Brain microvascular endothelial cell (primary cell): ENCODE results near the gene TARS2.

Source experiments
- DNase-seq: peaks from one replicate; pipeline ENCODE4 v3.0.0-alpha.2; 2020
- H3K27ac ChIP-seq: fragments of 250-450 bp; sonication (Bioruptor Pico); 2 replicates; pipeline ENCODE4 v1.5.1; 2020; ENCODE audit warnings: mild to moderate bottlenecking, moderate library complexity
- H3K27me3 ChIP-seq: fragments of 250-450 bp; sonication (Bioruptor Pico); replicated peaks from 2 replicates; pipeline ENCODE4 v1.5.1; 2020; ENCODE audit warnings: mild to moderate bottlenecking
- H3K36me3 ChIP-seq: fragments of 250-450 bp; sonication (Bioruptor Pico); replicated peaks from 2 replicates; pipeline ENCODE4 v1.5.1; 2020; ENCODE audit warnings: mild to moderate bottlenecking
- H3K4me3 ChIP-seq: 2 replicates; pipeline ENCODE4 v1.5.1; 2011; ENCODE audit warnings: low read depth, mild to moderate bottlenecking, control low read depth, low read length, moderate library complexity
- CTCF ChIP-seq: IDR thresholded peaks from 2 replicates; pipeline ENCODE4 v1.5.1; 2011; ENCODE audit warnings: low read depth, mild to moderate bottlenecking, moderate library complexity, low read length, control low read depth, inconsistent platforms; ENCODE audit errors: missing control alignments
- in situ Hi-C: cut with HindIII; loops from 2 replicates; pipeline ENCODE4 v1.10.0; 2017; ENCODE audit warnings: low sequenced_read_pairs, low pct_ligation_motif_present

Gene TARS2

GRCh38 chr1:150486966-150487762, at the start of gene TARS2:
Gene TARS2, plus strand, starts transcription at chr1:150487419. Its CDS starts 32 bp downstream, at chr1:150487451.
- Histone ChIP-seq H3K27me3 (no peaks in the 10 kb centered on the region), H3K36me3 (peaks cover 4% of the 10 kb centered on the region), H3K27ac (peak within 1 kb of the TSS; percentile 44), H3K4me3 (peak within 1 kb of the TSS; percentile 87)
- in situ Hi-C loops, result no loop called here
- peak; percentile 100 for DNase-seq
- peak; percentile 32 for TF ChIP-seq CTCF

- in situ Hi-C loops, result no loop called here
- peaks cover under 1% of the 10 kb centered on the region for H3K36me3 ChIP-seq
- H3K4me3 ChIP-seq, result no peak overlapping the region
- TF ChIP-seq CTCF, result no peak
- DNase-seq, result no peak
- H3K27ac ChIP-seq, result no peak overlapping the region
- H3K27me3 ChIP-seq, result no peaks in the 10 kb centered on the region
Observed at GRCh38 chr1:150441121-150441520, 46.1 kb upstream of the TARS2 start.

- Histone ChIP-seq H3K4me3 (no peak overlapping the region), H3K27ac (no peak overlapping the region), H3K27me3 (no peaks in the 10 kb centered on the region), H3K36me3 (peaks cover 11% of the 10 kb centered on the region)
- in situ Hi-C loops, result no loop called here
- TF ChIP-seq CTCF, result no peak
- DNase-seq, result no peak
Observed at GRCh38 chr1:150444232-150444631, 43.0 kb upstream of the TARS2 start.

- no peak overlapping the region for H3K4me3 ChIP-seq
- no peak for DNase-seq
- in situ Hi-C loops, result no loop called here
- peaks cover 11% of the 10 kb centered on the region for H3K36me3 ChIP-seq
- H3K27ac ChIP-seq, result no peak overlapping the region
- TF ChIP-seq CTCF, result no peak
- no peaks in the 10 kb centered on the region for H3K27me3 ChIP-seq
Observed at GRCh38 chr1:150456146-150456647, 31.0 kb upstream of the TARS2 start.

GRCh38 chr1:150464422-150464826, 22.8 kb upstream of the TARS2 start:
- H3K4me3 ChIP-seq, result no peak overlapping the region
- peaks cover 11% of the 10 kb centered on the region for H3K36me3 ChIP-seq
- in situ Hi-C loops, result no loop called here
- H3K27ac ChIP-seq, result no peak overlapping the region
- peak; percentile 81 for TF ChIP-seq CTCF
- DNase-seq, result peak; percentile 44
- H3K27me3 ChIP-seq, result no peaks in the 10 kb centered on the region
